Stimulated activated CD4-positive, alpha-beta T cell treated with anti-CD3 and anti-CD28 coated beads, Interleukin-4, amount 100 ng/mL, for 48 hours (primary cell): ENCODE results near the gene C1QTNF3.

Source experiments
- DNase-seq, 2 donors: peaks; one replicate each; pipeline ENCODE4 v3.0.0-alpha.2; 2020; ENCODE audit warnings: low read depth in 2 of 2

Gene C1QTNF3

GRCh38 chr5:33999978-34000377 lies 43.0 kb downstream of the C1QTNF3 start:
- DNase-seq = no peak

GRCh38 chr5:33997331-33997983 lies 45.6 kb downstream of the C1QTNF3 start:
- no peak for DNase-seq

- no peak for DNase-seq
These were observed 47.1 kb downstream of the C1QTNF3 start for GRCh38 chr5:33995865-33996264.

- no peak for DNase-seq
These were observed 48.2 kb downstream of the C1QTNF3 start for GRCh38 chr5:33994845-33995244.

- no peak for DNase-seq
These were observed 50.1 kb downstream of the C1QTNF3 start for GRCh38 chr5:33992864-33993263.

- no peak for DNase-seq
These were observed 57.6 kb downstream of the C1QTNF3 start for GRCh38 chr5:33985447-33985846.

- no peak for DNase-seq
These were observed 58.3 kb downstream of the C1QTNF3 start, which contains the start of gene SLC45A2 for GRCh38 chr5:33984671-33985124. Gene SLC45A2, minus strand, starts transcription at chr5:33984693. Its CDS starts 110 bp downstream, at chr5:33984583.

- DNase-seq = no peak
These were observed 58.8 kb downstream of the C1QTNF3 start for GRCh38 chr5:33984178-33984577.

GRCh38 chr5:33981408-33982162 lies 61.4 kb downstream of the C1QTNF3 start:
- DNase-seq = no peak

GRCh38 chr5:33980030-33980429 lies 63.0 kb downstream of the C1QTNF3 start:
- no peak for DNase-seq

- no peak for DNase-seq
These were observed 64.7 kb downstream of the C1QTNF3 start for GRCh38 chr5:33978306-33978705.

GRCh38 chr5:33976307-33976706 lies 66.7 kb downstream of the C1QTNF3 start:
- no peak for DNase-seq

- DNase-seq = no peak
These were observed 67.2 kb downstream of the C1QTNF3 start for GRCh38 chr5:33975852-33976251.

GRCh38 chr5:33973271-33973670 lies 69.7 kb downstream of the C1QTNF3 start:
- DNase-seq = no peak

- no peak for DNase-seq
These were observed 73.2 kb downstream of the C1QTNF3 start for GRCh38 chr5:33969572-33970452.

GRCh38 chr5:33968211-33969005 lies 74.6 kb downstream of the C1QTNF3 start:
- no peak for DNase-seq
